ENCODE results near the gene TOR4A.

DNA sequence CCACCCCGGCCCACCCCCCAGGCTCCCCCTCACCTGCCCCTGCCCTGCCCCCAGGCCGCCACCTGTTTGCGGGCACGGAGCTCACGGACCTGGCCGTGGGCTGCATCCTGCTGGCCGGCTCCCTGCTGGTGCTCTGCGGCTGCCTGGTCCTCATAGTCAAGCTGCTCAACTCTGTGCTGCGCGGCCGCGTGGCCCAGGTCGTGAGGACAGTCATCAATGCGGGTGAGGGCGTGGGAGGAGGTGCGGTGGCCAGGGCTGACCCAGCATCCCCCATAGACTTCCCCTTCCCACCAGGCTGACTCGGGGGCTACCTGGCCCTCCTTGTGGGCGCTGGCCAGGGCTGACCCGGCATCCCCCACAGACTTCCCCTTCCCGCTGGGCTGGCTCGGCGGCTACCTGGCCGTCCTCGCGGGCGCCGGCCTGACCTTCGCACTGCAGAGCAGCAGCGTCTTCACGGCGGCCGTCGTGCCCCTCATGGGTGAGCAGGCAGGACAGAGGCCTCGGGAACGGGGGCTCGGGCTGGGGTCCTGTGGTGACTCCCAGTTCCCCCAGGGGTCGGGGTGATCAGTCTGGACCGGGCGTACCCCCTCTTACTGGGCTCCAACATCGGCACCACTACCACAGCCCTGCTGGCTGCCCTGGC is 43.4 kb upstream of the TOR4A start:
- TF ChIP-seq, protein P1, sequence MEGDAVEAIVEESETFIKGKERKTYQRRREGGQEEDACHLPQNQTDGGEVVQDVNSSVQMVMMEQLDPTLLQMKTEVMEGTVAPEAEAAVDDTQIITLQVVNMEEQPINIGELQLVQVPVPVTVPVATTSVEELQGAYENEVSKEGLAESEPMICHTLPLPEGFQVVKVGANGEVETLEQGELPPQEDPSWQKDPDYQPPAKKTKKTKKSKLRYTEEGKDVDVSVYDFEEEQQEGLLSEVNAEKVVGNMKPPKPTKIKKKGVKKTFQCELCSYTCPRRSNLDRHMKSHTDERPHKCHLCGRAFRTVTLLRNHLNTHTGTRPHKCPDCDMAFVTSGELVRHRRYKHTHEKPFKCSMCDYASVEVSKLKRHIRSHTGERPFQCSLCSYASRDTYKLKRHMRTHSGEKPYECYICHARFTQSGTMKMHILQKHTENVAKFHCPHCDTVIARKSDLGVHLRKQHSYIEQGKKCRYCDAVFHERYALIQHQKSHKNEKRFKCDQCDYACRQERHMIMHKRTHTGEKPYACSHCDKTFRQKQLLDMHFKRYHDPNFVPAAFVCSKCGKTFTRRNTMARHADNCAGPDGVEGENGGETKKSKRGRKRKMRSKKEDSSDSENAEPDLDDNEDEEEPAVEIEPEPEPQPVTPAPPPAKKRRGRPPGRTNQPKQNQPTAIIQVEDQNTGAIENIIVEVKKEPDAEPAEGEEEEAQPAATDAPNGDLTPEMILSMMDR (conservative IDR thresholded peaks at IDR 0.05; ENCODE audit: low read depth in 2 of 2), result no peak
- TF ChIP-seq STAT1 (IDR thresholded peaks at IDR 0.05; ENCODE audit: unreplicated experiment), result no peak
- TF ChIP-seq EZH2 (IDR thresholded peaks at IDR 0.05; ENCODE audit: low read depth, unreplicated experiment), result no peak
- TF ChIP-seq REST (IDR thresholded peaks at IDR 0.05; ENCODE audit: unreplicated experiment), result no peak
- TF ChIP-seq EZH2phosphoT487 (IDR thresholded peaks at IDR 0.05; ENCODE audit: unreplicated experiment), result no peak
- no peak for TF ChIP-seq POLR2AphosphoS5 (IDR thresholded peaks at IDR 0.05; ENCODE audit: low read depth)
- no peak for TF ChIP-seq NANOG (IDR thresholded peaks at IDR 0.05; ENCODE audit: borderline replicate concordance)
- no peak for TF ChIP-seq ZNF331 (CRISPR knock-in tag; IDR thresholded peaks at IDR 0.05; ENCODE audit: low read depth)
- no peak for TF ChIP-seq JUNB (IDR thresholded peaks at IDR 0.05; ENCODE audit: unreplicated experiment)
- no peak for TF ChIP-seq CREB1 (CRISPR knock-in tag; IDR thresholded peaks at IDR 0.05; ENCODE audit: low read depth)
- TF ChIP-seq ETS1 (IDR thresholded peaks at IDR 0.05), result no peak
- TF ChIP-seq ZNF114 (CRISPR knock-in tag; IDR thresholded peaks at IDR 0.05), result no peak
- TF ChIP-seq ZNF462 (CRISPR knock-in tag; IDR thresholded peaks at IDR 0.05), result no peak

All from GM23338 (cell line).